ENCODE results near the gene COA1. TPM values are rescaled to one million over a fixed set of nuclear protein-coding genes. Genes with fewer than 3 reads are reported as not detected.
A peak's percentile ranks its signal among the peaks of the same experiment; 100 is the strongest.

The COA1 gene
- polyA plus RNA-seq, 4 donors = 30.5 to 45.7 (median 32.9) TPM

- DNase-seq = no peak
- Histone ChIP-seq H3K4me3 (ENCODE audit: low read depth in 1 of 3, low read length in 3 of 3) (no peak overlapping the region), H3K9me3 (ENCODE audit: control insufficient read depth in 2 of 2, insufficient read depth in 1 of 2, low read depth in 1 of 2, low read length in 1 of 2) (no peaks in the 10 kb centered on the region), H3K36me3 (ENCODE audit: control insufficient read depth in 3 of 3, insufficient read depth in 2 of 3, low read depth in 1 of 3, low read length in 3 of 3) (peaks cover 0 to 22% (median 0%) of the 10 kb centered on the region in 3 donors), H3K27ac (ENCODE audit: low read depth in 1 of 3, low read length in 2 of 3) (peak overlapping the region in 2 of 3 donors; percentile 2 to 45), H3K27me3 (ENCODE audit: control insufficient read depth in 3 of 3, insufficient read depth in 3 of 3, low read length in 3 of 3) (no peaks in the 10 kb centered on the region), H3K4me1 (ENCODE audit: control insufficient read depth in 3 of 3, insufficient read depth in 2 of 3, low read depth in 1 of 3, low read length in 2 of 3) (peaks cover 0 to 9% (median 2%) of the 10 kb centered on the region in 3 donors)
- 82 to 91% (median 83%) methylated on average over 4 of the region's 4 CpGs for WGBS, 3 donors
- no peak for FAIRE-seq
These were observed 75.3 kb downstream of the COA1 start for GRCh38 chr7:43653891-43654504.

GRCh38 chr7:43653466-43653865 lies 75.9 kb downstream of the COA1 start:
- Histone ChIP-seq H3K27me3 (ENCODE audit: control insufficient read depth in 3 of 3, insufficient read depth in 3 of 3, low read length in 3 of 3) (no peaks in the 10 kb centered on the region), H3K27ac (ENCODE audit: low read depth in 1 of 3, low read length in 2 of 3) (no peak overlapping the region), H3K4me3 (ENCODE audit: low read depth in 1 of 3, low read length in 3 of 3) (no peak overlapping the region), H3K4me1 (ENCODE audit: control insufficient read depth in 3 of 3, insufficient read depth in 2 of 3, low read depth in 1 of 3, low read length in 2 of 3) (peaks cover 0 to 12% (median 0%) of the 10 kb centered on the region in 3 donors), H3K9me3 (ENCODE audit: control insufficient read depth in 2 of 2, insufficient read depth in 1 of 2, low read depth in 1 of 2, low read length in 1 of 2) (no peaks in the 10 kb centered on the region), H3K36me3 (ENCODE audit: control insufficient read depth in 3 of 3, insufficient read depth in 2 of 3, low read depth in 1 of 3, low read length in 3 of 3) (peaks cover 0 to 21% (median 0%) of the 10 kb centered on the region in 3 donors)
- 85 to 92% (median 89%) methylated on average over 4 of the region's 4 CpGs for WGBS, 3 donors
- DNase-seq (no peak), FAIRE-seq (no peak)

GRCh38 chr7:43652364-43652763 lies 77.0 kb downstream of the COA1 start:
- DNase-seq (no peak), FAIRE-seq (no peak)
- Histone ChIP-seq H3K4me1 (ENCODE audit: control insufficient read depth in 3 of 3, insufficient read depth in 2 of 3, low read depth in 1 of 3, low read length in 2 of 3) (peaks cover 0 to 18% (median 5%) of the 10 kb centered on the region in 3 donors), H3K27ac (ENCODE audit: low read depth in 1 of 3, low read length in 2 of 3) (peak overlapping the region in 2 of 3 donors; percentile 3 to 15), H3K27me3 (ENCODE audit: control insufficient read depth in 3 of 3, insufficient read depth in 3 of 3, low read length in 3 of 3) (no peaks in the 10 kb centered on the region), H3K36me3 (ENCODE audit: control insufficient read depth in 3 of 3, insufficient read depth in 2 of 3, low read depth in 1 of 3, low read length in 3 of 3) (peaks cover 0 to 28% (median 0%) of the 10 kb centered on the region in 3 donors), H3K9me3 (ENCODE audit: control insufficient read depth in 2 of 2, insufficient read depth in 1 of 2, low read depth in 1 of 2, low read length in 1 of 2) (no peaks in the 10 kb centered on the region), H3K4me3 (ENCODE audit: low read depth in 1 of 3, low read length in 3 of 3) (no peak overlapping the region)

DNA sequence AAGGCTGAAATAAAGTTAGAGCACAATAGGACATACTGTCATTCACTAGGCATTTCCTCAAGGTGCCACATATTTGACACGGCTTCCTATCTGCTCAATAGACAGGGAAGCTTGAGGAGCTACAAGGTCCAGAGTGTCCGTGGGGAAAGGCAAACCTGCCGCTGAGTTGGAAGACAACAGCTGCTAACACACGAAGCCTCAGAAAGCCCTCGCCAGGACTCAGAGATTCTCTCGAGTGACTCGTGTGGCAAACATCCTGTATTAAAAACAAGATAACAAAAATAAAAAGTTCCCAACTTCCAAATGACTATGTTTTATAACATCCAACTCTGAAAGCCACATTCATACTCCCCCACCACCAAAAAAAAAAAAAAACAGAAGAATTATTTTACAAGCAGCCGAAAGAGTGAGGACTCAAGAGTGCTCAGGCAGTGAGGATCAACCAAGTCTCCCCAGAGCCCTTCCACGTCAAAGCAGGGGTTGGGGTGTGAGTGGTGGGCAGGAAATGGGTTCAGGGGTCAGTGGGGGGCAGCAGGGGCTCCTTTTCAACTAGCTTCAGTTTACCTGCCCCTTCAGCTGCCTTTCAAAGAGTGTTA lies 78.8 kb downstream of the COA1 start:
- 47 to 74% (median 61%) methylated on average over 9 of the region's 9 CpGs for WGBS, 3 donors
- H3K27ac ChIP-seq (ENCODE audit: low read depth in 1 of 3, low read length in 2 of 3) = peak overlapping the region in 2 of 3 donors; percentile 69 to 79
- peaks cover 0 to 41% (median 0%) of the 10 kb centered on the region in 3 donors for H3K36me3 ChIP-seq (ENCODE audit: control insufficient read depth in 3 of 3, insufficient read depth in 2 of 3, low read depth in 1 of 3, low read length in 3 of 3)
- no peaks in the 10 kb centered on the region for H3K27me3 ChIP-seq (ENCODE audit: control insufficient read depth in 3 of 3, insufficient read depth in 3 of 3, low read length in 3 of 3)
- H3K4me3 ChIP-seq (ENCODE audit: low read depth in 1 of 3, low read length in 3 of 3) = no peak overlapping the region
- DNase-seq (no peak), FAIRE-seq (no peak)
- H3K9me3 ChIP-seq (ENCODE audit: control insufficient read depth in 2 of 2, insufficient read depth in 1 of 2, low read depth in 1 of 2, low read length in 1 of 2) = no peaks in the 10 kb centered on the region
- H3K4me1 ChIP-seq (ENCODE audit: control insufficient read depth in 3 of 3, insufficient read depth in 2 of 3, low read depth in 1 of 3, low read length in 2 of 3) = peaks cover 0 to 20% (median 16%) of the 10 kb centered on the region in 3 donors

DNA sequence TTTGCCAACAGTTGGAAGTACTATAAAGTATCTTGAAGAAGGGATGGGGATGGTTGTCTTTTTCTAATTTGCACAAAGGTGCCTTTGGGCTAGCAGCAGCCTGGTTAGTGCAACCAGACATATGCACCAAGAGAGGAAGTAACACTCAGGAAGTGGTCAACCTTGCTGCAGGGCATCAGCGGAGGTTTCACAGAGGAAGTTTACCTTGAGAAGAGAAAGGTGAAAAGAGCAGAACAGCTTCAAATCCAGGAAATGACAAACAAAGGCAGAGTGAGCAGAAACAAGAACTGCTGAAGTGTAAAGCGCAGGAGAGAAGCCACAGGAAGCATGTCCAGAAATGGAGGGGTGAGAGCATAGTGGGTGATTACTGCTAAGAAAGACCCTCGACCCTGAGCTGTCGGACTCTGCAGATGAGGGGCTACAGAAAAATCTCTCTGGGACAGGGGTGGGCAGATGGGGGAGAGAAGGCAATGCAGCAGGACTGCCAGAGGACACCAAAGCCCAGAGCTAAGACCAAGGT lies 79.5 kb downstream of the COA1 start:
- Histone ChIP-seq H3K36me3 (ENCODE audit: control insufficient read depth in 3 of 3, insufficient read depth in 2 of 3, low read depth in 1 of 3, low read length in 3 of 3) (peaks cover 0 to 43% (median 0%) of the 10 kb centered on the region in 3 donors), H3K9me3 (ENCODE audit: control insufficient read depth in 2 of 2, insufficient read depth in 1 of 2, low read depth in 1 of 2, low read length in 1 of 2) (no peaks in the 10 kb centered on the region), H3K27me3 (ENCODE audit: control insufficient read depth in 3 of 3, insufficient read depth in 3 of 3, low read length in 3 of 3) (no peaks in the 10 kb centered on the region), H3K27ac (ENCODE audit: low read depth in 1 of 3, low read length in 2 of 3) (peak overlapping the region; percentile 6 to 88 (median 21)), H3K4me3 (ENCODE audit: low read depth in 1 of 3, low read length in 3 of 3) (peak overlapping the region in 1 of 3 donors; percentile 25), H3K4me1 (ENCODE audit: control insufficient read depth in 3 of 3, insufficient read depth in 2 of 3, low read depth in 1 of 3, low read length in 2 of 3) (peaks cover 0 to 21% (median 16%) of the 10 kb centered on the region in 3 donors)
- DNase-seq (peak in 1 of 2 donors; percentile 66), FAIRE-seq (no peak)
- WGBS, 3 donors = 40 to 77% (median 63%) methylated on average over 4 of the region's 4 CpGs

- Histone ChIP-seq H3K4me3 (ENCODE audit: low read depth in 1 of 3, low read length in 3 of 3) (no peak overlapping the region), H3K36me3 (ENCODE audit: control insufficient read depth in 3 of 3, insufficient read depth in 2 of 3, low read depth in 1 of 3, low read length in 3 of 3) (peaks cover 0 to 51% (median 0%) of the 10 kb centered on the region in 3 donors), H3K4me1 (ENCODE audit: control insufficient read depth in 3 of 3, insufficient read depth in 2 of 3, low read depth in 1 of 3, low read length in 2 of 3) (peaks cover 0 to 17% (median 16%) of the 10 kb centered on the region in 3 donors), H3K9me3 (ENCODE audit: control insufficient read depth in 2 of 2, insufficient read depth in 1 of 2, low read depth in 1 of 2, low read length in 1 of 2) (no peaks in the 10 kb centered on the region), H3K27ac (ENCODE audit: low read depth in 1 of 3, low read length in 2 of 3) (peak overlapping the region; percentile 19 to 96 (median 67)), H3K27me3 (ENCODE audit: control insufficient read depth in 3 of 3, insufficient read depth in 3 of 3, low read length in 3 of 3) (no peaks in the 10 kb centered on the region)
- 38 to 71% (median 53%) methylated on average over 8 of the region's 8 CpGs for WGBS, 3 donors
- FAIRE-seq = no peak
- peak in 1 of 2 donors; percentile 70 for DNase-seq
These were observed 80.6 kb downstream of the COA1 start for GRCh38 chr7:43648473-43649406.

- no peak for FAIRE-seq
These were observed 81.5 kb downstream of the COA1 start for GRCh38 chr7:43647673-43648472.

More at GRCh38 chr7:43647673-43648472, 81.5 kb downstream of the COA1 start:
- Histone ChIP-seq H3K9me3 (ENCODE audit: control insufficient read depth in 2 of 2, insufficient read depth in 1 of 2, low read depth in 1 of 2, low read length in 1 of 2) (no peaks in the 10 kb centered on the region), H3K4me3 (ENCODE audit: low read depth in 1 of 3, low read length in 3 of 3) (no peak overlapping the region), H3K4me1 (ENCODE audit: control insufficient read depth in 3 of 3, insufficient read depth in 2 of 3, low read depth in 1 of 3, low read length in 2 of 3) (peaks cover 0 to 17% (median 16%) of the 10 kb centered on the region in 3 donors), H3K27ac (ENCODE audit: low read depth in 1 of 3, low read length in 2 of 3) (peak overlapping the region; percentile 67 to 96 (median 72)), H3K36me3 (ENCODE audit: control insufficient read depth in 3 of 3, insufficient read depth in 2 of 3, low read depth in 1 of 3, low read length in 3 of 3) (peaks cover 0 to 59% (median 2%) of the 10 kb centered on the region in 3 donors), H3K27me3 (ENCODE audit: control insufficient read depth in 3 of 3, insufficient read depth in 3 of 3, low read length in 3 of 3) (no peaks in the 10 kb centered on the region)
- no peak for DNase-seq
- 37 to 68% (median 54%) methylated on average over 10 of the region's 10 CpGs for WGBS, 3 donors
